Cardiac muscle cell (in vitro differentiated cells and primary cell): ENCODE measurements around the gene TTLL10. TPM values are rescaled to one million over a fixed set of nuclear protein-coding genes. Genes with fewer than 3 reads are reported as not detected.

Experiments
- DNase-seq, 2 donors: peaks; one replicate each; pipeline versions ENCODE4 v3.0.0 to v3.0.0-alpha.2; 2010 to 2017; ENCODE audit warnings: low read depth in 1 of 2, low spot score in 1 of 2
- H3K27ac ChIP-seq: fragments of 200-600 bp; sonication (generic); 2 replicates; pipeline ENCODE4 v1.5.1; 2016
- H3K27me3 ChIP-seq: fragments of 200-600 bp; sonication (generic); 2 replicates; pipeline ENCODE4 v1.6.0; 2016; ENCODE audit warnings: control low read depth
- H3K36me3 ChIP-seq: fragments of 200-600 bp; sonication (generic); 2 replicates; pipeline ENCODE4 v1.5.1; 2016; ENCODE audit warnings: control low read depth
- H3K4me1 ChIP-seq: fragments of 200-600 bp; sonication (generic); 2 replicates; pipeline ENCODE4 v1.8.1; 2017; ENCODE audit warnings: low read depth, mild to moderate bottlenecking, mixed run types
- H3K4me3 ChIP-seq: fragments of 200-600 bp; sonication (generic); 2 replicates; pipeline ENCODE4 v1.5.1; 2016; ENCODE audit warnings: mild to moderate bottlenecking
- H3K9me3 ChIP-seq: fragments of 200-600 bp; sonication (generic); 2 replicates; pipeline ENCODE4 v1.5.1; 2017; ENCODE audit warnings: low read depth, mild to moderate bottlenecking, control low read depth
- CTCF ChIP-seq: IDR thresholded peaks from 2 replicates; pipeline ENCODE4 v1.5.1; 2012; ENCODE audit warnings: low read depth, mild to moderate bottlenecking, low read length
- polyA plus RNA-seq: library from polyadenylated mRNA; unstranded; fragments of >200 nt; fragmentation: Nextera tagmentation; extraction: Ambion mirVana; gene quantifications from 2 replicates; pipeline ENCODE4 v1.2.1, GENCODE V29; 2016
- total RNA-seq: library from RNA; depleted of rRNA; stranded (reverse); fragments of >200 nt; gene quantifications from 2 replicates; pipeline ENCODE4 v1.2.3, GENCODE V29; 2016

Gene TTLL10
- total and polyA plus RNA-seq, 2 experiments from 2014 or later: 0.31 TPM; not detected in 1

GRCh38 chr1:1225913-1226312 is 52.2 kb downstream of the TTLL10 start:
- Histone ChIP-seq H3K9me3 (no peaks in the 10 kb centered on the region), H3K4me3 (no peak overlapping the region), H3K27me3 (no peaks in the 10 kb centered on the region), H3K36me3 (peaks cover 23% of the 10 kb centered on the region), H3K27ac (no peak overlapping the region), H3K4me1 (peaks cover 16% of the 10 kb centered on the region)
- TF ChIP-seq CTCF: no peak
- no peak for DNase-seq

DNA sequence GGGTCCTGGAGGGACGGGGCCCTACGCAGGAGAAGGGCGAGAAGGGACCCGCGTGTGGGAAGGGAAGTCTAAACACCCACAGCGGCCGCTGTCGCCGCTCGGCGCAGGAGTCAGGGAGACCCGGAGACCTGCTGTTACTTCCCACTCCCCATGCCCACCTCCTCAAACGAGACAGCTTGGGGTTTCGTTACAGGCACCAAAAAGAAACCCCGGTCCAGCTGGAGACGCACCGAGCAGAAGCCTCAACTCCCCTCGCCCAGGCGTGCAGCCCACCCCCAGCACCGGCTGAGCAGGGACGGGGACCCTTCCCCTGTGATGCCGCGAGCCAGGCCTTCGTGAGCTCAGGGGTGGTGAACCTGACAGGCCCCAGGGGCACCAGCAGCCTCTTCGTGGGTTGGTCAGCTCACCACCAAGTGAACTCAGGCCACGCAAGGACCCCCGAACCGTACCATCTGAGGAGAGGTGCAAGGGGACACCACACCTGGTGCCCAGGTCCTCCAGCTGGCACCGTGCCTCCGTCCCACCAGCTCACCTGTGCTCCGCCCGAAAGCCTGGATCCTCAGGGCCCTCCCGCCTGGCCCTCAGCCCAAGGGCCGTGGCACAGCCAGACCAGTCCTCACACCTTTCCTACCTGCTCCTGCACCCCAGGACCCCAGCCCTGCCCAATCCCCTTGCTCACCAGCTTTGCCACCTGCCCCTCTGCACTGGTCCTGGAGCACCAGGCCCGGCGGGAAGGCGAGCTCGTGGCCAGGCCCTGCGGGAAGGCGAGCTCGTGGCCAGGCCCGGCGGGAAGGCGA is 53.1 kb downstream of the TTLL10 start:
- Histone ChIP-seq H3K4me3 (no peak overlapping the region), H3K9me3 (no peaks in the 10 kb centered on the region), H3K27me3 (no peaks in the 10 kb centered on the region), H3K36me3 (peaks cover 20% of the 10 kb centered on the region), H3K27ac (no peak overlapping the region), H3K4me1 (peaks cover 18% of the 10 kb centered on the region)
- TF ChIP-seq CTCF: no peak
- no peak for DNase-seq

DNA sequence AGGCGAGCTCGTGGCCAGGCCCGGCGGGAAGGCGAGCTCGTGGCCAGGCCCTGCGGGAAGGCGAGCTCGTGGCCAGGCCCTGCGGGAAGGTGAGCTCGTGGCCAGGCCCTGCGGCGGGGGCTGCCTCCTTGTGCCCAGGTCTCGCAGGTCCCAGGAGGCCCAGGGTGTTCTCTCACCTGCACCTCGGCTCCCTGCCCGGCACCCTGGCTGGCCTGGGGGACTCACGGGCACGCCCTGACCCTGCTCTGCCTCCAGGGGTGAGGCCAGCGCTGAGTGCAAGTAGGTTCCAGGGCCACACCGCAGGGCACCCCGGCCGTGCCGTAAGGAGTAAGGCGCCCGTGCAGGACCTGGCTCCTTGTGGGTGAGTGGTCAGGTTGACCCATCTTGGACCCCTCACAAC is 53.7 kb downstream of the TTLL10 start:
- H3K4me3 ChIP-seq: no peak overlapping the region
- no peaks in the 10 kb centered on the region for H3K9me3 ChIP-seq
- H3K27me3 ChIP-seq: no peaks in the 10 kb centered on the region
- TF ChIP-seq CTCF: no peak
- peaks cover 14% of the 10 kb centered on the region for H3K36me3 ChIP-seq
- peaks cover 18% of the 10 kb centered on the region for H3K4me1 ChIP-seq
- no peak for DNase-seq
- H3K27ac ChIP-seq: no peak overlapping the region

- Histone ChIP-seq H3K36me3 (peaks cover 7% of the 10 kb centered on the region), H3K4me1 (peaks cover 18% of the 10 kb centered on the region), H3K9me3 (no peaks in the 10 kb centered on the region), H3K27me3 (no peaks in the 10 kb centered on the region), H3K27ac (no peak overlapping the region), H3K4me3 (no peak overlapping the region)
- no peak for TF ChIP-seq CTCF
- DNase-seq: no peak
These were observed 54.5 kb downstream of the TTLL10 start for GRCh38 chr1:1228187-1228586.

- Histone ChIP-seq H3K9me3 (no peaks in the 10 kb centered on the region), H3K4me3 (no peak overlapping the region), H3K27ac (no peak overlapping the region), H3K36me3 (peaks cover under 1% of the 10 kb centered on the region), H3K4me1 (peaks cover 18% of the 10 kb centered on the region), H3K27me3 (no peaks in the 10 kb centered on the region)
- TF ChIP-seq CTCF: no peak
- DNase-seq: no peak
These were observed 55.1 kb downstream of the TTLL10 start for GRCh38 chr1:1228596-1229321.
